Testis (tissue), 3 donors: Measurements from ENCODE around the gene EFCAB7. TPM values are rescaled to one million over a fixed set of nuclear protein-coding genes. Genes with fewer than 3 reads are reported as not detected.

Source experiments
- DNase-seq: peaks from one replicate; pipeline ENCODE4 v3.0.0-alpha.2; 2019
- H3K27ac ChIP-seq, 2 donors: fragments of 200-600 bp; sonication (generic); one replicate each; pipeline ENCODE4 v1.5.1; 2019
- H3K27me3 ChIP-seq: fragments of 200-600 bp; sonication (generic); one replicate; pipeline ENCODE4 v1.5.1; 2019
- H3K36me3 ChIP-seq: fragments of 200-600 bp; sonication (generic); one replicate; pipeline ENCODE4 v1.5.1; 2017; ENCODE audit warnings: low read depth; ENCODE audit errors: missing control alignments
- H3K4me1 ChIP-seq: fragments of 200-600 bp; sonication (generic); one replicate; pipeline ENCODE4 v1.5.1; 2019
- H3K4me3 ChIP-seq, 2 donors: fragments of 200-600 bp; sonication (generic); one replicate each; pipeline ENCODE4 v1.5.1; 2017 to 2019
- H3K9me3 ChIP-seq: fragments of 200-600 bp; sonication (generic); one replicate; pipeline ENCODE4 v1.5.1; 2017
- CTCF ChIP-seq, 3 experiments: fragments of 450-650 bp in 2 of 3; fragments of 200-600 bp in 1 of 3; sonication (generic) in 1 of 3; IDR thresholded peaks; one replicate each; pipeline ENCODE4 v1.5.1; 2016 to 2019; ENCODE audit warnings: antibody characterized with exemption in 3 of 3, mild to moderate bottlenecking in 2 of 3, moderate library complexity in 1 of 3
- POLR2A ChIP-seq: fragments of 450-650 bp; IDR thresholded peaks from one replicate; pipeline ENCODE4 v1.6.1; 2017; ENCODE audit warnings: antibody characterized with exemption, mild to moderate bottlenecking, moderate library complexity
- WGBS, 2 donors: methylation state at CpG; one replicate each; pipeline ENCODE4 v1.1.5; 2018; 5-methylcytosine and 5-hydroxymethylcytosine counted together
- intact Hi-C: fragments of 100-400 bp; cut with DNase I; formaldehyde crosslinking; loops from one replicate; pipeline ENCODE4 v1.15.1; 2023; ENCODE audit warnings: low total_unique reads
- polyA plus RNA-seq: library from polyadenylated mRNA; stranded (reverse); fragments of 350-450 nt; fragmentation: Illumina TruSeq; extraction: RNeasy Lipid Tissue Mini Kit (QIAGEN cat#74804); gene quantifications from one replicate; pipeline ENCODE4 v1.2.3, GENCODE V29; 2014; ENCODE audit warnings: low read depth, low replicate concordance; ENCODE audit not compliant: insufficient read depth
- total RNA-seq, 2 donors: library from RNA; depleted of rRNA; stranded (reverse); fragments of >200 nt; gene quantifications; one replicate each; pipeline ENCODE4 v1.2.3, GENCODE V29; 2016

Gene EFCAB7
- total and polyA plus RNA-seq, 3 donors from 2014 or later = 15.2 to 18.2 (median 15.6) TPM

GRCh38 chr1:63509718-63510117 is 13.6 kb upstream of the EFCAB7 start:
- H3K27ac ChIP-seq = no peak overlapping the region
- intact Hi-C loops = no loop called here
- no peaks in the 10 kb centered on the region for H3K27me3 ChIP-seq
- WGBS, 2 donors = 85 to 88% methylated on average over 10 of the region's 10 CpGs
- H3K4me1 ChIP-seq = no peaks in the 10 kb centered on the region
- no peak for DNase-seq
- no peaks in the 10 kb centered on the region for H3K36me3 ChIP-seq
- H3K9me3 ChIP-seq = no peaks in the 10 kb centered on the region
- TF ChIP-seq CTCF (IDR thresholded peaks at IDR 0.05) (no peak), POLR2A (no peak)
- H3K4me3 ChIP-seq = no peak overlapping the region

GRCh38 chr1:63512584-63512983 is 10.7 kb upstream of the EFCAB7 start:
- Histone ChIP-seq H3K27ac (no peak overlapping the region), H3K4me3 (no peak overlapping the region), H3K4me1 (no peaks in the 10 kb centered on the region), H3K36me3 (no peaks in the 10 kb centered on the region), H3K9me3 (no peaks in the 10 kb centered on the region), H3K27me3 (no peaks in the 10 kb centered on the region)
- intact Hi-C loops = no loop called here
- no peak for TF ChIP-seq CTCF (IDR thresholded peaks at IDR 0.05)
- TF ChIP-seq POLR2A = no peak
- no peak for DNase-seq

GRCh38 chr1:63516629-63517028 is 6.7 kb upstream of the EFCAB7 start:
- Histone ChIP-seq H3K36me3 (no peaks in the 10 kb centered on the region), H3K27ac (no peak overlapping the region), H3K27me3 (no peaks in the 10 kb centered on the region), H3K4me1 (no peaks in the 10 kb centered on the region), H3K9me3 (no peaks in the 10 kb centered on the region), H3K4me3 (no peak overlapping the region)
- TF ChIP-seq POLR2A = no peak
- no peak for TF ChIP-seq CTCF (IDR thresholded peaks at IDR 0.05)
- no peak for DNase-seq
- WGBS, 2 donors = 90 to 96% methylated on average over 2 of the region's 2 CpGs
- intact Hi-C loops = no loop called here

- peak overlapping the region; percentile 93 for H3K27ac ChIP-seq
- H3K4me3 ChIP-seq = peak overlapping the region; percentile 57 to 84
- DNase-seq = peak; percentile 18
- peaks cover 11% of the 10 kb centered on the region for H3K4me1 ChIP-seq
- H3K36me3 ChIP-seq = no peaks in the 10 kb centered on the region
- H3K9me3 ChIP-seq = no peaks in the 10 kb centered on the region
- intact Hi-C loops = no loop called here
- H3K27me3 ChIP-seq = no peaks in the 10 kb centered on the region
- WGBS, 2 donors = 1% methylated on average over 11 of the region's 11 CpGs
- TF ChIP-seq POLR2A (no peak), CTCF (IDR thresholded peaks at IDR 0.05) (no peak)
These were observed 413 bp downstream of the EFCAB7 start for GRCh38 chr1:63523738-63524137.

GRCh38 chr1:63524201-63524600 is 876 bp downstream of the EFCAB7 start:
- no peak for TF ChIP-seq CTCF (IDR thresholded peaks at IDR 0.05)
- no peak for TF ChIP-seq POLR2A
- H3K27ac ChIP-seq = peak overlapping the region; percentile 93
- H3K9me3 ChIP-seq = no peaks in the 10 kb centered on the region
- WGBS, 2 donors = 21 to 33% methylated on average over 3 of the region's 3 CpGs
- H3K27me3 ChIP-seq = no peaks in the 10 kb centered on the region
- peak overlapping the region; percentile 57 to 84 for H3K4me3 ChIP-seq
- no peaks in the 10 kb centered on the region for H3K36me3 ChIP-seq
- no peak for DNase-seq
- intact Hi-C loops = no loop called here
- peaks cover 11% of the 10 kb centered on the region for H3K4me1 ChIP-seq
